ENCODE data around the gene SBF1.

Gene SBF1

GRCh38 chr22:50445071-50445879, 29.6 kb downstream of the SBF1 start:
- peaks cover 38% of the 10 kb centered on the region for H3K36me3 ChIP-seq (ENCODE audit: insufficient read depth, low read depth, low read length)
- H3K9me3 ChIP-seq (ENCODE audit: insufficient read depth, low read depth, low read length), result no peaks in the 10 kb centered on the region
- no peaks in the 10 kb centered on the region for H3K27me3 ChIP-seq (ENCODE audit: insufficient read depth, low read length)
- H3K27ac ChIP-seq (ENCODE audit: low read length), result no peak overlapping the region
- H3K4me1 ChIP-seq (ENCODE audit: insufficient read depth, low read length), result no peaks in the 10 kb centered on the region
- no peak overlapping the region for H3K4me3 ChIP-seq (ENCODE audit: low read length)
- H3K9ac ChIP-seq (ENCODE audit: low read depth, low read length), result no peak overlapping the region

- Histone ChIP-seq H3K27ac (ENCODE audit: low read length) (no peak overlapping the region), H3K27me3 (ENCODE audit: insufficient read depth, low read length) (no peaks in the 10 kb centered on the region), H3K4me3 (ENCODE audit: low read length) (no peak overlapping the region), H3K9me3 (ENCODE audit: insufficient read depth, low read depth, low read length) (no peaks in the 10 kb centered on the region), H3K4me1 (ENCODE audit: insufficient read depth, low read length) (no peaks in the 10 kb centered on the region), H3K9ac (ENCODE audit: low read depth, low read length) (no peak overlapping the region), H3K36me3 (ENCODE audit: insufficient read depth, low read depth, low read length) (peaks cover 41% of the 10 kb centered on the region)
These were observed 30.2 kb downstream of the SBF1 start for GRCh38 chr22:50444663-50445062.

GRCh38 chr22:50443801-50444625, 30.8 kb downstream of the SBF1 start:
- no peaks in the 10 kb centered on the region for H3K4me1 ChIP-seq (ENCODE audit: insufficient read depth, low read length)
- peaks cover 44% of the 10 kb centered on the region for H3K36me3 ChIP-seq (ENCODE audit: insufficient read depth, low read depth, low read length)
- no peak overlapping the region for H3K9ac ChIP-seq (ENCODE audit: low read depth, low read length)
- no peak overlapping the region for H3K4me3 ChIP-seq (ENCODE audit: low read length)
- H3K27ac ChIP-seq (ENCODE audit: low read length), result no peak overlapping the region
- H3K27me3 ChIP-seq (ENCODE audit: insufficient read depth, low read length), result no peaks in the 10 kb centered on the region
- no peaks in the 10 kb centered on the region for H3K9me3 ChIP-seq (ENCODE audit: insufficient read depth, low read depth, low read length)

- Histone ChIP-seq H3K9ac (ENCODE audit: low read depth, low read length) (no peak overlapping the region), H3K27ac (ENCODE audit: low read length) (no peak overlapping the region), H3K4me3 (ENCODE audit: low read length) (no peak overlapping the region)
These were observed 31.6 kb downstream of the SBF1 start for GRCh38 chr22:50443197-50443596.

GRCh38 chr22:50441428-50441993, 33.3 kb downstream of the SBF1 start:
- H3K27ac ChIP-seq (ENCODE audit: low read length), result no peak overlapping the region
- no peak overlapping the region for H3K4me3 ChIP-seq (ENCODE audit: low read length)
- H3K36me3 ChIP-seq (ENCODE audit: insufficient read depth, low read depth, low read length), result peaks cover 44% of the 10 kb centered on the region
- no peaks in the 10 kb centered on the region for H3K4me1 ChIP-seq (ENCODE audit: insufficient read depth, low read length)
- H3K9ac ChIP-seq (ENCODE audit: low read depth, low read length), result no peak overlapping the region
- no peaks in the 10 kb centered on the region for H3K9me3 ChIP-seq (ENCODE audit: insufficient read depth, low read depth, low read length)
- H3K27me3 ChIP-seq (ENCODE audit: insufficient read depth, low read length), result no peaks in the 10 kb centered on the region

More at GRCh38 chr22:50443197-50443596, 31.6 kb downstream of the SBF1 start:
- Histone ChIP-seq H3K4me1 (ENCODE audit: insufficient read depth, low read length) (no peaks in the 10 kb centered on the region), H3K9me3 (ENCODE audit: insufficient read depth, low read depth, low read length) (no peaks in the 10 kb centered on the region), H3K27me3 (ENCODE audit: insufficient read depth, low read length) (no peaks in the 10 kb centered on the region), H3K36me3 (ENCODE audit: insufficient read depth, low read depth, low read length) (peaks cover 42% of the 10 kb centered on the region)

GRCh38 chr22:50440544-50441249, 34.1 kb downstream of the SBF1 start:
- Histone ChIP-seq H3K27me3 (ENCODE audit: insufficient read depth, low read length) (no peaks in the 10 kb centered on the region), H3K36me3 (ENCODE audit: insufficient read depth, low read depth, low read length) (peaks cover 45% of the 10 kb centered on the region), H3K4me3 (ENCODE audit: low read length) (no peak overlapping the region), H3K9me3 (ENCODE audit: insufficient read depth, low read depth, low read length) (no peaks in the 10 kb centered on the region), H3K27ac (ENCODE audit: low read length) (no peak overlapping the region), H3K9ac (ENCODE audit: low read depth, low read length) (no peak overlapping the region), H3K4me1 (ENCODE audit: insufficient read depth, low read length) (no peaks in the 10 kb centered on the region)

- H3K36me3 ChIP-seq (ENCODE audit: insufficient read depth, low read depth, low read length), result peaks cover 44% of the 10 kb centered on the region
- no peak overlapping the region for H3K27ac ChIP-seq (ENCODE audit: low read length)
- H3K27me3 ChIP-seq (ENCODE audit: insufficient read depth, low read length), result no peaks in the 10 kb centered on the region
- H3K4me1 ChIP-seq (ENCODE audit: insufficient read depth, low read length), result no peaks in the 10 kb centered on the region
- no peak overlapping the region for H3K9ac ChIP-seq (ENCODE audit: low read depth, low read length)
- H3K9me3 ChIP-seq (ENCODE audit: insufficient read depth, low read depth, low read length), result no peaks in the 10 kb centered on the region
- no peak overlapping the region for H3K4me3 ChIP-seq (ENCODE audit: low read length)
These were observed 34.9 kb downstream of the SBF1 start for GRCh38 chr22:50439871-50440331.

- Histone ChIP-seq H3K27ac (ENCODE audit: low read length) (no peak overlapping the region), H3K27me3 (ENCODE audit: insufficient read depth, low read length) (no peaks in the 10 kb centered on the region), H3K4me3 (ENCODE audit: low read length) (no peak overlapping the region), H3K9me3 (ENCODE audit: insufficient read depth, low read depth, low read length) (no peaks in the 10 kb centered on the region), H3K4me1 (ENCODE audit: insufficient read depth, low read length) (no peaks in the 10 kb centered on the region), H3K36me3 (ENCODE audit: insufficient read depth, low read depth, low read length) (peaks cover 44% of the 10 kb centered on the region), H3K9ac (ENCODE audit: low read depth, low read length) (no peak overlapping the region)
These were observed 35.4 kb downstream of the SBF1 start for GRCh38 chr22:50439314-50439870.

- Histone ChIP-seq H3K27me3 (ENCODE audit: insufficient read depth, low read length) (no peaks in the 10 kb centered on the region), H3K36me3 (ENCODE audit: insufficient read depth, low read depth, low read length) (peaks cover 44% of the 10 kb centered on the region), H3K9me3 (ENCODE audit: insufficient read depth, low read depth, low read length) (no peaks in the 10 kb centered on the region), H3K9ac (ENCODE audit: low read depth, low read length) (no peak overlapping the region), H3K27ac (ENCODE audit: low read length) (no peak overlapping the region), H3K4me1 (ENCODE audit: insufficient read depth, low read length) (no peaks in the 10 kb centered on the region), H3K4me3 (ENCODE audit: low read length) (no peak overlapping the region)
These were observed 36.2 kb downstream of the SBF1 start for GRCh38 chr22:50438305-50439275.

GRCh38 chr22:50437511-50438304, 37.1 kb downstream of the SBF1 start:
- H3K36me3 ChIP-seq (ENCODE audit: insufficient read depth, low read depth, low read length), result peaks cover 46% of the 10 kb centered on the region
- no peak overlapping the region for H3K4me3 ChIP-seq (ENCODE audit: low read length)
- H3K9me3 ChIP-seq (ENCODE audit: insufficient read depth, low read depth, low read length), result no peaks in the 10 kb centered on the region
- H3K27ac ChIP-seq (ENCODE audit: low read length), result no peak overlapping the region
- no peaks in the 10 kb centered on the region for H3K27me3 ChIP-seq (ENCODE audit: insufficient read depth, low read length)
- no peaks in the 10 kb centered on the region for H3K4me1 ChIP-seq (ENCODE audit: insufficient read depth, low read length)
- H3K9ac ChIP-seq (ENCODE audit: low read depth, low read length), result no peak overlapping the region
